ENCODE results near the gene CLDN14.

The CLDN14 gene

DNA sequence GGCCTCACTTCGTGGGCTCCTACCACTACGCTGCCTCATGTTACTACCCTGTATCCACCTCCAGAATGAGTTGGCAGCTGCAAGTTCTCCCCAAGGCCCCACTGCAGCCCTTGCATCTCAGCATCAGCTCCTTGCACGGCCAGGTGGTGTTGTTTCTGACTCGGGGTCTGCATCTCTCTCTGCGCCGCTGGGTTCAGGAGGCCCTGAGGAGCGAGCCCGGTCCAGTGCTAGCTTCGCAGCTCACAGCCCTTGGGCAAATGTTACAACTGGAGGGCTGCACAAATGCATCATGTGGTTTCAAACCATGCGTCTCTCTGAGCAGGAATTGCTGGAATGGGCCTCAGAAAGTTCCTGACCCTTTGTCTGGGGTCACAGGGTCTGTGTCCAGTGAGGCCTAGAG, 3.2 kb upstream of the CLDN14 start:
- TF ChIP-seq, protein P1, sequence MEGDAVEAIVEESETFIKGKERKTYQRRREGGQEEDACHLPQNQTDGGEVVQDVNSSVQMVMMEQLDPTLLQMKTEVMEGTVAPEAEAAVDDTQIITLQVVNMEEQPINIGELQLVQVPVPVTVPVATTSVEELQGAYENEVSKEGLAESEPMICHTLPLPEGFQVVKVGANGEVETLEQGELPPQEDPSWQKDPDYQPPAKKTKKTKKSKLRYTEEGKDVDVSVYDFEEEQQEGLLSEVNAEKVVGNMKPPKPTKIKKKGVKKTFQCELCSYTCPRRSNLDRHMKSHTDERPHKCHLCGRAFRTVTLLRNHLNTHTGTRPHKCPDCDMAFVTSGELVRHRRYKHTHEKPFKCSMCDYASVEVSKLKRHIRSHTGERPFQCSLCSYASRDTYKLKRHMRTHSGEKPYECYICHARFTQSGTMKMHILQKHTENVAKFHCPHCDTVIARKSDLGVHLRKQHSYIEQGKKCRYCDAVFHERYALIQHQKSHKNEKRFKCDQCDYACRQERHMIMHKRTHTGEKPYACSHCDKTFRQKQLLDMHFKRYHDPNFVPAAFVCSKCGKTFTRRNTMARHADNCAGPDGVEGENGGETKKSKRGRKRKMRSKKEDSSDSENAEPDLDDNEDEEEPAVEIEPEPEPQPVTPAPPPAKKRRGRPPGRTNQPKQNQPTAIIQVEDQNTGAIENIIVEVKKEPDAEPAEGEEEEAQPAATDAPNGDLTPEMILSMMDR (IDR thresholded peaks at IDR 0.05) = no peak

GRCh38 chr21:36482673-36483072, 2.8 kb upstream of the CLDN14 start:
- TF ChIP-seq, protein P1 (IDR thresholded peaks at IDR 0.05) = no peak

- TF ChIP-seq, protein P1 (IDR thresholded peaks at IDR 0.05) = no peak
Observed at GRCh38 chr21:36482181-36482580, 2.3 kb upstream of the CLDN14 start.

DNA sequence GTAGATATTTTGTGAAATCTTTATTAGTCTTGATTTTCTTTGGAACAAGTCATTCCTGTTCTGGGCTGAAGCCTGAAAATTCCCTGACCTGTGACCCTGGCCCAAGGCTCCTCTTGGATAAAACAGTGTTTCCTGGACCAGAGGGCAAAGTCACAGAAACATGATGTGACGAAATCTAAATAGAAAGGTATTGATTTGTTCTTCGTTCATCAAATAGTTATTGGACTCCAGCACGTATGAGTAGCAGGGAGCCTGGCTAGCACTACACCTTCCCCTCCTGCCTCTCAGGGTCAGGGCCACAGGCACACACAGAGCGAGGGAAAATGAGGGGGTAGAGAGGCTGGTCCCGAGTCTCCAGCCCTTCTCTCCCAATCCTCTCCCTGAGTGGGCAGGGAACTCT, 1.7 kb upstream of the CLDN14 start:
- TF ChIP-seq, protein P1 (IDR thresholded peaks at IDR 0.05) = no peak

DNA sequence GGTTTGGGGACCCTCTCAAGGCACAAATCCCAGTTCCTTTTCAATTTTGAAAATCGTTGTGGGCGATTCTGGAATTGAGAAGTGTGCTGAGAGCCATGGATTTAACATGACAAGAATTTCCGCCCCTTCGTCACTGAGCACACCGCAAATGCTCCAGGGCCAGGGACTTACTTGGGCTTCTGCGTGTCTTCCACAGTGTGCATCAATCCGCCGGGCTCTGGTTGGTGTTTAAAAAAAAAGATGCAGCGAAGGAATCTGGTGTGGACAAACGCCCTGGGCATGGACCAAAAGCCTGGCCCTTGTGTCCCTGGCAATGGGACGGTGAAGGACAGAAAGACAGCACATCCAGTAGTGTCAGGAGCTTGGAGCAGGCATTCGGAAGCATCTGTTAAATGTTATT, 696 bp upstream of the CLDN14 start:
- TF ChIP-seq, protein P1 (IDR thresholded peaks at IDR 0.05) = no peak

DNA sequence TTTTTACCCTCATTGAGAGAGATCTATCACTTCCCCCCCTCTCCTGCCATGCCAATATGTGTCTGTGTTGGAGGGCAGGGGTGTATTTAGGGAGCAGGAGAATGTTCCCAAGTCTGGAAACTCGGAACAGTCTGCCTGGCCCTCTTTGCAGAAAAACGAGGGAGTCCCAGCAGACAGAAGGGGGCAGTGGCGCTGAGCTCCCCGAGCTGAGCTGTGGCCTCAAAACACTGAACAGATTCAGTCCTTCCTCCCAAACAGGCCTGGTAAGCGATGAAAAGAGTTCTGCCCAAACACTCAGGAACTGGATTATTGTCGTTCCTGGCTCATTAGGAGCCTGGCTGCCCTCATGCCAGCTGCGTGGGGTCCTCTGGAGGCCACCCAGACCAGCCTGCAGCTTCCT, 981 bp downstream of the CLDN14 start:
- TF ChIP-seq, protein P1 (IDR thresholded peaks at IDR 0.05) = no peak

- TF ChIP-seq, protein P1 (IDR thresholded peaks at IDR 0.05) = no peak
Observed at GRCh38 chr21:36478207-36478701, 1.7 kb downstream of the CLDN14 start.

- TF ChIP-seq, protein P1 (IDR thresholded peaks at IDR 0.05) = no peak
Observed at GRCh38 chr21:36477559-36477958, 2.4 kb downstream of the CLDN14 start.
